Stimulated activated effector memory CD8-positive, alpha-beta T cell treated with anti-CD3 and anti-CD28 coated beads, Interleukin-12 subunit alpha, Interleukin-12 subunit beta, amount 100 ng/mL, for 72 hours (primary cell): ENCODE results near the gene MYOZ3.

ENCODE experiments used
- ATAC-seq: fragments of 150-1000 bp; cut with Tn5 transposase; 2 replicates; pipeline ENCODE4 v1.10.0; 2021
- DNase-seq, 2 donors: peaks; one replicate each; pipeline ENCODE4 v3.0.0; 2021 to 2022; ENCODE audit warnings: low spot score in 2 of 2
- H3K27ac Mint-ChIP-seq: one replicate; pipeline ENCODE4 v1.8.0; 2022; ENCODE audit warnings: mild to moderate bottlenecking, mixed read lengths
- H3K36me3 Mint-ChIP-seq: one replicate; pipeline ENCODE4 v1.8.0; 2022; ENCODE audit warnings: mild to moderate bottlenecking, mixed read lengths
- H3K4me1 Mint-ChIP-seq: one replicate; pipeline ENCODE4 v1.8.0; 2022; ENCODE audit warnings: mixed read lengths
- H3K4me3 Mint-ChIP-seq: one replicate; pipeline ENCODE4 v1.8.0; 2022; ENCODE audit warnings: mild to moderate bottlenecking, mixed read lengths
- H3K9me3 Mint-ChIP-seq: one replicate; pipeline ENCODE4 v1.8.0; 2022; ENCODE audit warnings: mixed read lengths

Gene MYOZ3

DNA sequence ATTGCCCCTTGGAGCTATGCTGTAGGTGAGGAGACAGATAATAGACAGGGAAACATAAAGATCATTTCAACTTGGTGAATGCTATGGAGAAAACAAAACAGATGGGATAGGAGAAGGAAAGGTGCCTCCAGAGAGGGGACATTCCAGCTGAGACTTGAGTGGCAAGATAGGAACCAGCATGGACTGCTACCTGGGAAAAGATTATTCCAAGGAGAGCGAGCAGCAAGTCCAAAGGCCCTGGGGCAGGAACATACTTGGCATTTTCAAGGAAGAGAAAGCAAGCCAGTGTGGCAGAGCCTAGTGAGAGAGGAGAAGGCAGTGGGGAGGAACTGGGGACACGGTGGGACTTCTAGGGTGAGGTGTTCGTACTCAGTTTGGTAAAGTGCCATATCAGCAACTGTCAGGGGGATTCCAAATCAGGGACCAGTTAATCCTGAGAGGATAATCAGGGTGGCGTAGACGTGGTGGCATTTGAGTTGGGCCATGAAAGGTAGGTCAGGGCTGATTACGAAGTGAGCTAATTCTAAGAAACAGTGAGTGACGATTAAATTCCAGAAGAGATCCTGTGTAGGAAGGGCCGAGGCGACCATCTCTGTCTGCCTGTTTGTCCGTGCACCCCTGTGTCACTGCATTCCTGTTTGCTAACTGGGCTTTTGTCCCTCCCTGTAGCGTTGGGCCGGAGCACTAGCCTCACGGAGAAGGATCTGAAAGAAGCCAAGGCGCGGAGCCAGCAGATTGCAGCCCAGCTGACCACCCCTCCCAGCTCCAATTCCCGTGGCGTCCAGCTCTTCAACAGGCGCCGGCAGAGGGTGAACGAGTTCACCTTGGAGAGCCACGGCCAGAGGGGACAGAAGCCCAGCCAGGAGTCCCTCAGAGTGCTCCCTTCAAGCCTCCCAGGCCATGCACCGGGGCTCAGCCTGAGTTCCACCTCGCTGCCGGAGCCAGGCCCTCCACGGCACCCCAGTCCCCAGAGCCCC is 13.5 kb upstream of the MYOZ3 start:
- Mint-ChIP-seq H3K9me3 (no peaks in the 10 kb centered on the region), H3K27ac (no peak overlapping the region), H3K4me3 (no peak overlapping the region), H3K4me1 (no peaks in the 10 kb centered on the region), H3K36me3 (peaks cover 4% of the 10 kb centered on the region)
- ATAC-seq: no peak
- DNase-seq: no peak

DNA sequence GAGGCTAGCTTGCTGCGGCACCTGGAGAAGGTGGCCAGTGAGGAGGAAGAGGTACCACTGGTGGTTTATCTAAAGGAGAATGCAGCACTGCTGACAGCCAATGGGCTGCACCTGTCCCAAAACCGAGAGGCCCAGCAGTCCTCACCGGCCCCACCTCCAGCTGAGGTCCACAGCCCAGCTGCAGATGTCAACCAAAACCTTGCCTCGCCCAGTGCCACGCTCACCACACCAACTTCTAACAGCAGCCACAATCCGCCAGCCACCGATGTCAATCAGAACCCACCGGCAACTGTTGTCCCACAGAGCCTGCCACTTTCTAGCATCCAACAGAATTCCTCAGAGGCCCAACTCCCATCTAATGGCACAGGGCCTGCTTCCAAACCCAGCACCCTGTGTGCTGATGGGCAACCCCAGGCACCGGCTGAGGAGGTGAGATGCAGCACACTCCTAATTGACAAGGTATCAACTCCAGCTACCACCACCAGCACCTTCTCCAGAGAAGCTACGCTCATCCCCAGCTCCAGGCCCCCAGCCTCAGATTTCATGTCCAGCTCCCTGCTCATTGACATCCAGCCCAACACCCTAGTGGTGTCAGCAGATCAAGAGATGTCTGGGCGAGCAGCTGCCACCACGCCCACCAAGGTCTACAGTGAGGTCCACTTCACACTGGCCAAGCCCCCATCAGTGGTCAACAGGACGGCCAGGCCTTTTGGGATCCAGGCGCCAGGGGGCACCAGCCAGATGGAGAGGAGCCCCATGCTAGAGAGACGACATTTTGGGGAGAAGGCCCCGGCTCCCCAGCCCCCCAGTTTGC is 12.6 kb upstream of the MYOZ3 start:
- H3K27ac Mint-ChIP-seq: no peak overlapping the region
- ATAC-seq (no peak), DNase-seq (no peak)
- H3K9me3 Mint-ChIP-seq: no peaks in the 10 kb centered on the region
- no peaks in the 10 kb centered on the region for H3K4me1 Mint-ChIP-seq
- peaks cover 4% of the 10 kb centered on the region for H3K36me3 Mint-ChIP-seq
- no peak overlapping the region for H3K4me3 Mint-ChIP-seq

DNA sequence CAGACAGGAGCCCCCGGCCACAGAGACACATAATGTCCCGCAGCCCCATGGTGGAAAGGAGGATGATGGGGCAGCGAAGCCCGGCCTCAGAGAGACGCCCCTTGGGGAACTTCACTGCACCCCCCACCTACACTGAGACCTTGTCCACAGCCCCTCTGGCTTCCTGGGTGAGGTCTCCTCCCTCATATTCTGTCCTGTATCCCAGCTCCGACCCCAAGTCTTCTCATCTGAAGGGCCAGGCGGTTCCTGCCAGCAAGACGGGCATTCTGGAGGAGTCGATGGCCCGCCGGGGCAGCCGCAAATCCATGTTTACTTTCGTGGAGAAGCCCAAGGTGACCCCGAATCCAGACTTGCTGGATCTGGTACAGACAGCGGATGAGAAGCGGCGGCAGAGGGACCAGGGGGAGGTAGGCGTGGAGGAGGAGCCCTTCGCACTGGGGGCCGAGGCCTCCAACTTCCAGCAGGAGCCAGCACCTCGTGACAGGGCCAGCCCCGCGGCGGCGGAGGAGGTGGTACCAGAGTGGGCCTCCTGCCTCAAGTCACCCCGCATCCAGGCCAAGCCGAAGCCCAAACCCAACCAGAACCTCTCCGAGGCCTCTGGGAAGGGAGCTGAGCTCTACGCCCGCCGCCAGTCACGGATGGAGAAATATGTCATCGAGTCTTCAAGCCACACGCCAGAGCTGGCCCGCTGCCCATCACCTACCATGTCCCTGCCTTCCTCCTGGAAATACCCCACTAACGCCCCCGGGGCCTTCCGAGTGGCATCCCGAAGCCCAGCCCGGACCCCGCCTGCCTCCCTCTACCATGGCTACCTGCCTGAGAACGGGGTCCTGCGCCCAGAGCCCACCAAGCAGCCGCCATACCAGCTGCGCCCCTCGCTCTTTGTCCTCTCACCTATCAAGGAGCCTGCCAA is 11.7 kb upstream of the MYOZ3 start:
- H3K27ac Mint-ChIP-seq: no peak overlapping the region
- ATAC-seq (no peak), DNase-seq (no peak)
- no peaks in the 10 kb centered on the region for H3K4me1 Mint-ChIP-seq
- no peak overlapping the region for H3K4me3 Mint-ChIP-seq
- no peaks in the 10 kb centered on the region for H3K9me3 Mint-ChIP-seq
- H3K36me3 Mint-ChIP-seq: peaks cover 4% of the 10 kb centered on the region

DNA sequence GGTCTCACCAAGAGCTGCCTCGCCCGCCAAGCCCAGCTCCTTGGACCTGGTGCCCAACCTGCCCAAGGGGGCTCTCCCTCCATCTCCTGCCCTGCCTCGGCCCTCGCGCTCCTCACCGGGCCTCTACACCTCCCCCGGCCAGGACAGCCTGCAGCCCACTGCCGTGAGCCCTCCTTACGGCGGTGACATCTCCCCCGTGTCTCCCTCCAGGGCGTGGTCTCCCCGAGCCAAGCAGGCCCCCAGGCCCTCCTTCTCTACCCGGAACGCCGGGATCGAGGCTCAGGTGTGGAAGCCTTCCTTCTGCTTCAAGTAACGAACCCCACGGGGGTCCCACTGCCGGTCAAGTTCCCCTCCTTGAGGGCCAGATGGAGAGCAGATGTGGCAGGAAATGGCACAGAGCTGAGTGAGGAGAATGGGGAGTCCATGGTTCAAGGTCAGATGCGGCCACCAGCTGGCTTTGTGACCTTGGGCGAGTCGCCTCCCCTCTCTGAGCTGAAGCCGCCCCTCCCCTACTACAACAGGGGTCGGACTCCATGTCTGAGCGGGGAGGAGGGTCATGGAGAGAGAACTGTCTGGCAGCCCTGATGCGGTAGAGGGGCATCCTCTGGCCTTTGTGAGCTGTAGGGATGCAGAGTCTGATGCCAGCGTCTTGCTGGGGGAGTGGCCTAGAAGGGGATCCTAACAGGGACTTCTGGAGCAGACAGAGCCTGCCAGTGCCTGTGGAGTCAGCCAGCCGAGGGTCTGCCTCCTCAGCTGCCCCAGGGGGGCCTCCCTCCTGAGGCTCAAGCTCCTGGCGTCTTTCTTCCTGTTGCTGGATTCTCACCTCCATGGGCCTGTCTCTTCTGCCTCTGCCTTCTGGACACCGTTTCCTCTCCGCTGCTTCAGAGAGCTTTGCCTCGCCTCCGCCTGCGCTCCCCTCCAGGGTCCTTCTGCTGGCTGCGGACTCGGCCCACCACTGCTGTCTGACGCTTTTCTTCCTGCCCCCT is 10.7 kb upstream of the MYOZ3 start:
- no peaks in the 10 kb centered on the region for H3K4me1 Mint-ChIP-seq
- H3K36me3 Mint-ChIP-seq: peaks cover 4% of the 10 kb centered on the region
- no peak overlapping the region for H3K4me3 Mint-ChIP-seq
- no peaks in the 10 kb centered on the region for H3K9me3 Mint-ChIP-seq
- ATAC-seq (no peak), DNase-seq (no peak)
- peak overlapping the region; percentile 5 for H3K27ac Mint-ChIP-seq

DNA sequence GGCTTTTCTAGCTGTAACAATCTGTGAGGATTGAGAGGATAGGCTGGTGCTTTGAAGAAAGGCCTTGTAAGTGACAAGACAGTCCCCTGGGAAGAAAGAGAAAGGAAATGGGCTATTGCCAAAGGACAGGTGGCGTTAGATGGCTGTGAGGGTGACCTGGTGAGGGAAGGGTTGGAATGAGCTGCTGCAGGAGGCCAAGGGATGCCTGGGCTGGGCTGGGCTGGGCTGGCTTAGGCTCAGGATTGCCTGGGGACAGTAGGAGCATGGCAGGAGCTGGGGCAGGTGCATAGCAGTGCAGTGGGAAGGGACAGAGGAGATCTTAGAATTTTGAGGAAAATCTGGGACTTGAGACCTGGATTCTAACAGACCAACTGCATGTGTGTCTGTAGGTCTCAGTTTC is 9.7 kb upstream of the MYOZ3 start:
- Mint-ChIP-seq H3K4me3 (no peak overlapping the region), H3K9me3 (no peaks in the 10 kb centered on the region), H3K27ac (no peak overlapping the region), H3K36me3 (peaks cover 4% of the 10 kb centered on the region), H3K4me1 (no peaks in the 10 kb centered on the region)
- ATAC-seq (no peak), DNase-seq (no peak)

DNA sequence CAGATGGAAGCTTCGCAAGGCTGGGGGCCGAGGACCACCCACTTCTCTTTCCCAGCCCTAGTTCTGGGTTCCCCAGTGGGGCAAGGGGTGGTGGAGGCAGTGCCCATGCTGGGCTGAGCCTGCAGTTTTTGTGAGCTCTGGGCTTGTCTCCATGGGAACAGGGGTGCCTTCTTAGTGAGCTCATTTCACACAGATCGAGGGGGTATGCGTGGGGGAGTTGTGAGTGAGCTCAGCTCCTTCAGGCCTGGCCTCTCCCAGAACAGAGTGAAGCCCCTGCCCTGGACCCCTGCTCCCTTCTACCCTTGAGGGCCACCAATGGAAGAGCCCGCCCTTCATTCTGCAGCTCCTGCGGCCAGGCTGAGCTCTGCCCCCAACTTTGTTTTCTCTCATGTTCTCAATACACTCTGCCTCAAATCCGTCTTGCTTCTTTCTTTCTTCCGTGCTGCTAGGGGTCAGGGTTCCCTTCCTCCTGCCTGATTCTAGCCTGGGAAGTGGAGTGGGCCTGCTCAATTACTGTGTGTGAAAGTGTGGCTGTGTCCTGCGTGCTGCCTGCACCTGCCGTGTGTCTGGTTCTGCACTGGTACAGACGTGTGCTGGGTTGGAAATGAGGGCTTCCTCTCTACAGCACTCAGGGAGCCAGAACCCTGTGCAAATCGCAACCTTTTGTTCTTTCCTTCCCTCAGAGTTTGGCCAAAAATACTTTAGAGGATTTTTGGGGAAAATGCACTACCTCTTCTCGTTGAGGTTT is 9.0 kb upstream of the MYOZ3 start:
- Mint-ChIP-seq H3K4me3 (no peak overlapping the region), H3K9me3 (no peaks in the 10 kb centered on the region), H3K36me3 (peaks cover 4% of the 10 kb centered on the region), H3K4me1 (no peaks in the 10 kb centered on the region), H3K27ac (no peak overlapping the region)
- ATAC-seq (no peak), DNase-seq (no peak)

DNA sequence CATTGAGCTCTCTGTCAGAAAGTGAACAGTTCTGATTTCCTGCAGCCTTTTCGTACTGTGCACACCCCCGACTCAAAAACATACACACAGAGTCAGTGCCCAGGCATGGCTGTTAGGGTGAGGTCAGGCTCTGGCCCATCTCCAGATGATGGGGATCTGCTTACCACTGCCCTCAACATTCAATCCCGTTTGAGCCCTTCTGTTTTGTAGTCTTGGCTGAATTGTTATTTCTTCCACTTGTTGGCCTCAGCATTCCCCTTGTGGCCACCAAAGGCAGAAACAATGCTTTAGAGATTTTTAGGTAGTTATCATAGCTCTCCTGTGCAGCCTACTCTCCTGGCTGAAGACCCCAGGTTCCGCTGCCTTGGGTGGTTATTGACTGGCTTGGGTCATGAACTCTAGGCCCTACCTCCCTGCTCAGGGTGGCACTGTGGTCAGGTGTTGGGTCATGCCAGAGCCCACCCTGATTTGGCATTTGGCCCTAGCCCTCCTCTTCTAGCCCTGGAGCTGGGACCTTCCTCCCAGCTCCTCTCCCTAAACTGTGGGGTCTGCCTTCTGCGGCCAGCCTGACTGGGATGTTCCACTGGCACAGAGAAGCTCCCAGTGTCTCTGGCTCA is 7.8 kb upstream of the MYOZ3 start:
- no peak for DNase-seq
- ATAC-seq: no peak
- H3K4me3 Mint-ChIP-seq: no peak overlapping the region
- peaks cover 5% of the 10 kb centered on the region for H3K4me1 Mint-ChIP-seq
- no peaks in the 10 kb centered on the region for H3K36me3 Mint-ChIP-seq
- H3K9me3 Mint-ChIP-seq: no peaks in the 10 kb centered on the region
- H3K27ac Mint-ChIP-seq: no peak overlapping the region

DNA sequence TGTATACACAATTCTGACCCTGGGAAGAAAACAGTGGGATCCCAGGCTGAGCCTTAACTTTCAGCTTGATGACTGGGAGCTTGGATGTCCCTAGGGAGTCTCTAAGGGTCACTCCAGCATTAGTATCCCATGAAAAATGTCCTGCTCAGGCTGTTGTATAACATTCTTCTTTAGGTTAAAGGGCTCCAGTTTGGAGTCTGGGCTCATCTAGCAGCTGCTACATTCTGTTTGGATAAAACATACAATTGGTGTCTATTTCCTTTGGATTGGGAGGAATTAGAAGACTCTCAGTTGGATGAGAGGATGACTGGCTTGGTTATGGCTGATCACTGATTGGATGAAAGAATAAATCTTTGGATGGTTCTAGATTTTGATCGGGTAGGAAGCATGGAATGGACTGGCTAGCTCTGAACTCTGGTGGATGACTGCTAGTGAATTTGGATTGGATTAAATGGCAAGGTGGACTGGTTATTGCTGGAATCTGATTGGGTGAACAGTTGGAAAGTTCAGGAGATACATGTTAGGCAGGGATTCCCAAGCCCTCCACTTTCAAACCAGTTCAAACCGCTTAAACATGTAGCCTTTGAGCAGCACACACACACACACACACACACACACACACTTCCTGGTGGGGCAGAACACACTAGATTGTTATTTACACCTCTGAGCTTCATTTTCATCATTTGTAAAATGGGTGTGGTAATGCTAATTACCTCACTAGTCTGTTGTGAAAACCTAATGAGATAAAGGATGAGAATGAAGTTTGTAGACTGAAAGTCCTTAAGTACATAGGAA is 7.1 kb upstream of the MYOZ3 start:
- no peak for ATAC-seq
- no peak overlapping the region for H3K4me3 Mint-ChIP-seq
- H3K4me1 Mint-ChIP-seq: peaks cover 5% of the 10 kb centered on the region
- H3K9me3 Mint-ChIP-seq: no peaks in the 10 kb centered on the region
- H3K36me3 Mint-ChIP-seq: no peaks in the 10 kb centered on the region
- H3K27ac Mint-ChIP-seq: no peak overlapping the region
- DNase-seq: no peak

DNA sequence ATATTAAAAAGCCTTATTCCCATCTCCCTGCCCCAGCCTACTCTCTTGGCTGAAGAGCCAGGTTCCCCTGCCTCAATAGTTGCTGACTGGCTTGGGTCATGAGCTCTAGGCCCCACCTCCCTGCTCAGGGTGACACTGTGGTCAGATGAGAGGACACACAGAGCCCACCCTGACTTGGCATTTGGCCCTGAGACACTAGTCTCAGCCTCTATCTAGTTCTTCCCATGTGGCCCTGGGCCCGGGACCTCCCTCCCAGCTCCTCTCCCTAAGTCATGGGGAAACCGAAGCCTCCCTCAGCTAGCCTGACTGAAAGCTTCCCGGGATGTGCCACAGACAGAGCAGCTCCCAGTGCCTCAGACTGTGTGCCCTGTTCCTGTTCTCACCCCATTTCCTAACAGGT is 5.8 kb upstream of the MYOZ3 start:
- Mint-ChIP-seq H3K4me3 (no peak overlapping the region), H3K27ac (no peak overlapping the region), H3K36me3 (no peaks in the 10 kb centered on the region), H3K4me1 (peaks cover 5% of the 10 kb centered on the region), H3K9me3 (no peaks in the 10 kb centered on the region)
- DNase-seq (no peak), ATAC-seq (no peak)

DNA sequence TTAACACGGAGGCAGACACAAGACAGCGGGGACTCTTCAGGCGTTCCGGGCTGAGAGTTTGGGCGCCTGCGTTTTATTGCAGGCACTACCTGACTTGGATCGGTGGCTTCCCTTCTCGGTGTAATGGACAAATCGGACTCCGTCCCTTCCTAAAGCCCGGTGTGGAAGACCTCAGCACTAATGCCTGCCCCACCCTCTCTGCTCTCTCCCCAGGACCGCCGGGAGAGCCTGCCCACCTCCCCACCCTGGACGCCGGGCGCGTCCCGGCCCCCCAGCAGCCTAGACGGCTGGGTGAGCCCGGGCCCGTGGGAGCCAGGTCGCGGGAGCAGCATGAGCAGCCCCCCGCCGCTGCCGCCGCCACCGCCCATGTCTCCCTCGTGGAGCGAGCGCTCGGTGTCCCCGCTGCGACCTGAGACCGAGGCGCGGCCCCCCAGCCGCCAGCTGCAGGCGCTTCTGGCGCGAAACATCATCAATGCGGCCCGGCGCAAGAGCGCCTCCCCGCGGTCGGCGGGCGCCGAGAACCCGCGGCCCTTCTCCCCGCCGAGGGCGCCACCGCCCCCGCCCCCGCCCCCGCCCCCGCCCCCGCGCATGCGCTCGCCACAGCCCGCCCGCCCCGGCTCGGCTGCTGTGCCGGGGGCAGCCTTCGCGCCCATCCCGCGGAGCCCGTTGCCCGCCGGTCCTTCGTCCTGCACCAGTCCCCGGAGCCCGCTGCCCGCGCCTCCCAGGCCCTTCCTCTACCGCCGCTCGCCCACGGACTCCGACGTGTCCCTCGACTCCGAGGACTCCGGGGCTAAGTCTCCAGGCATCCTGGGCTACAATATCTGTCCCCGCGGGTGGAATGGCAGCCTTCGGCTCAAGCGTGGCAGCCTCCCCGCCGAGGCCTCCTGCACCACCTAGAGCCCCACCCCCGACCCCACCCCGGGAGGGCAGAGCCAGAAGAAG is 4.6 kb upstream of the MYOZ3 start:
- Mint-ChIP-seq H3K4me3 (peak overlapping the region; percentile 69), H3K4me1 (peaks cover 5% of the 10 kb centered on the region), H3K36me3 (no peaks in the 10 kb centered on the region), H3K9me3 (no peaks in the 10 kb centered on the region), H3K27ac (peak overlapping the region; percentile 32)
- peak; percentile 70 to 85 for DNase-seq
- ATAC-seq: peak; percentile 74

DNA sequence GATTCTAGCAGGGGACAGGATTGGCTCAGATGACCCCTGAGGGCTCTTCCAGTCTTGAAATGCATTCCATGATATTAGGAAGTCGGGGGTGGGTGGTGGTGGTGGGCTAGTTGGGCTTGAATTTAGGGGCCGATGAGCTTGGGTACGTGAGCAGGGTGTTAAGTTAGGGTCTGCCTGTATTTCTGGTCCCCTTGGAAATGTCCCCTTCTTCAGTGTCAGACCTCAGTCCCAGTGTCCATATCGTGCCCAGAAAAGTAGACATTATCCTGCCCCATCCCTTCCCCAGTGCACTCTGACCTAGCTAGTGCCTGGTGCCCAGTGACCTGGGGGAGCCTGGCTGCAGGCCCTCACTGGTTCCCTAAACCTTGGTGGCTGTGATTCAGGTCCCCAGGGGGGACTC is 2.9 kb upstream of the MYOZ3 start:
- peaks cover 5% of the 10 kb centered on the region for H3K4me1 Mint-ChIP-seq

More for the DNA sequence above, 2.9 kb upstream of the MYOZ3 start:
- H3K27ac Mint-ChIP-seq: no peak overlapping the region
- H3K4me3 Mint-ChIP-seq: no peak overlapping the region
- no peaks in the 10 kb centered on the region for H3K9me3 Mint-ChIP-seq
- no peak for DNase-seq
- no peaks in the 10 kb centered on the region for H3K36me3 Mint-ChIP-seq
- no peak for ATAC-seq
